ENCODE measurements around the gene GATA6. TPM values are rescaled to one million over a fixed set of nuclear protein-coding genes. Genes with fewer than 3 reads are reported as not detected.

The GATA6 gene
- total and polyA plus RNA-seq, 2 of the 13 experiments (the other 11 are each of a cell fraction or from before 2014, with no cell fraction given) = 0.84 to 3.2 TPM

DNA sequence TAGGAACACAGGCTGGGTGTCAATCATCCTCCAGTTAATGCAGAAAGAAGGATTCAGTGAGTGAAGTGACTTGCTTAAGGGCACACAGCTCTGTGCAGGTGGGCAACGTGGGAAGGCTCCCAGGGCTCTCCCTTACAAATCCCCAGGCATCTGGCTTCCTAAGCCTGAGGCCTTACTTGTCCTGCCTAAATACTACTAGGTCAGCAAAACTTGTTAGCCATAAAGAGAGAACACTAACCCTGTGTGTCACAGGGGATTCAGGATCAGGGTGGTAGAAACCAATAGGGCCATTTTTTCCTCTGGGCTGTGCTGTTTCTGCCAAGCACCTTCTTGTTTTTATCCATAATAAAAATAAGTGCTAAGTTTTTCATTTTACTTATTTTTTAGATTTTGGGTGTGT is 55.0 kb downstream of the GATA6 start:
- FAIRE-seq (no peak), DNase-seq (ENCODE audit: low spot score) (no peak), ATAC-seq (no peak)
- WGBS (ENCODE audit: low lambda C conversion rate) = 25% methylated on average over 1 of the region's 1 CpG
- H3K9me3 ChIP-seq (ENCODE audit: low read length) = no peaks in the 10 kb centered on the region
- ChIA-PET POLR2A (interaction anchor here (1.5 kb wide), 1 partner anchor 30 kb away, joined by 4 read pairs; no protein-coding TSS in a partner anchor), CTCF (ENCODE audit: low intra/inter-chr PET ratio, low total read pairs) (no interaction called here)
- H3K4me2 ChIP-seq (ENCODE audit: low read depth, low read length) = no peak overlapping the region
- H3K27me3 ChIP-seq (ENCODE audit: control insufficient read depth in 1 of 2, insufficient read depth in 2 of 2, low read length in 2 of 2) = 0 out of 5 replicates have a peak, but pooled peaks cover 0 to 5% of the 10 kb centered on the region in 2 experiments
- no peak overlapping the region for H3K9ac ChIP-seq (ENCODE audit: insufficient read depth, low read depth, low read length)
- H3K4me1 ChIP-seq (ENCODE audit: insufficient read depth, low read length) = peaks cover 24% of the 10 kb centered on the region
- H3K79me2 ChIP-seq (ENCODE audit: insufficient read depth, low read length) = no peaks in the 10 kb centered on the region
- TF ChIP-seq TBP (CRISPR knock-in tag; IDR thresholded peaks at IDR 0.05) (no peak), MAFF (IDR thresholded peaks at IDR 0.05; ENCODE audit: low read depth, low read length) (peak; percentile 75), ZNF83 (CRISPR knock-in tag; IDR thresholded peaks at IDR 0.05; ENCODE audit: borderline replicate concordance) (no peak), HDAC2 (CRISPR knock-in tag; IDR thresholded peaks at IDR 0.05) (no peak), SRSF1 (optimal IDR thresholded peaks at IDR 0.05; ENCODE audit: low read depth, low read length) (no peak), MAFK (conservative IDR thresholded peaks at IDR 0.05 in 1 of 2, IDR thresholded peaks at IDR 0.05 in 1 of 2; ENCODE audit: low read length in 2 of 2) (peak; percentile 79 to 81)
- TF ChIP-seq, protein P1, sequence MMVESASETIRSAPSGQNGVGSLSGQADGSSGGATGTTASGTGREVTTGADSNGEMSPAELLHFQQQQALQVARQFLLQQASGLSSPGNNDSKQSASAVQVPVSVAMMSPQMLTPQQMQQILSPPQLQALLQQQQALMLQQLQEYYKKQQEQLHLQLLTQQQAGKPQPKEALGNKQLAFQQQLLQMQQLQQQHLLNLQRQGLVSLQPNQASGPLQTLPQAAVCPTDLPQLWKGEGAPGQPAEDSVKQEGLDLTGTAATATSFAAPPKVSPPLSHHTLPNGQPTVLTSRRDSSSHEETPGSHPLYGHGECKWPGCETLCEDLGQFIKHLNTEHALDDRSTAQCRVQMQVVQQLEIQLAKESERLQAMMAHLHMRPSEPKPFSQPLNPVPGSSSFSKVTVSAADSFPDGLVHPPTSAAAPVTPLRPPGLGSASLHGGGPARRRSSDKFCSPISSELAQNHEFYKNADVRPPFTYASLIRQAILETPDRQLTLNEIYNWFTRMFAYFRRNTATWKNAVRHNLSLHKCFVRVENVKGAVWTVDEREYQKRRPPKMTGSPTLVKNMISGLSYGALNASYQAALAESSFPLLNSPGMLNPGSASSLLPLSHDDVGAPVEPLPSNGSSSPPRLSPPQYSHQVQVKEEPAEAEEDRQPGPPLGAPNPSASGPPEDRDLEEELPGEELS (CRISPR knock-in tag; IDR thresholded peaks at IDR 0.05) = no peak
- intact Hi-C loops (cut with micrococcal nuclease; ENCODE audit: unreplicated experiment) = loop anchor here (10.0 kb wide), 2 partner anchors 110 to 340 kb away; no protein-coding TSS in a partner anchor
- no TSS peak for BruUV-seq (replicated peaks)
- H3K27ac ChIP-seq (ENCODE audit: extremely low read length, insufficient read depth, low read length) = no peak overlapping the region
- no peaks in the 10 kb centered on the region for H3K36me3 ChIP-seq (replicated peaks in 1 of 2; ENCODE audit: control insufficient read depth in 1 of 2, insufficient read depth in 2 of 2, low read length in 2 of 2)
- in situ Hi-C loops (cut with HindIII; ENCODE audit: extremely low pct_ligation_motif_present, low pct_unique_long_range_greater_than_20kb) = no loop called here
- no peak overlapping the region for H2AFZ ChIP-seq (ENCODE audit: low read length)
- no peak overlapping the region for H3K4me3 ChIP-seq (replicated peaks in 1 of 3; ENCODE audit: insufficient read depth in 1 of 3, low read depth in 2 of 3, low read length in 3 of 3)
- H4K20me1 ChIP-seq (ENCODE audit: insufficient read depth, low read length) = no peaks in the 10 kb centered on the region
